ENCODE results near the gene ONECUT3.

The ONECUT3 gene

DNA sequence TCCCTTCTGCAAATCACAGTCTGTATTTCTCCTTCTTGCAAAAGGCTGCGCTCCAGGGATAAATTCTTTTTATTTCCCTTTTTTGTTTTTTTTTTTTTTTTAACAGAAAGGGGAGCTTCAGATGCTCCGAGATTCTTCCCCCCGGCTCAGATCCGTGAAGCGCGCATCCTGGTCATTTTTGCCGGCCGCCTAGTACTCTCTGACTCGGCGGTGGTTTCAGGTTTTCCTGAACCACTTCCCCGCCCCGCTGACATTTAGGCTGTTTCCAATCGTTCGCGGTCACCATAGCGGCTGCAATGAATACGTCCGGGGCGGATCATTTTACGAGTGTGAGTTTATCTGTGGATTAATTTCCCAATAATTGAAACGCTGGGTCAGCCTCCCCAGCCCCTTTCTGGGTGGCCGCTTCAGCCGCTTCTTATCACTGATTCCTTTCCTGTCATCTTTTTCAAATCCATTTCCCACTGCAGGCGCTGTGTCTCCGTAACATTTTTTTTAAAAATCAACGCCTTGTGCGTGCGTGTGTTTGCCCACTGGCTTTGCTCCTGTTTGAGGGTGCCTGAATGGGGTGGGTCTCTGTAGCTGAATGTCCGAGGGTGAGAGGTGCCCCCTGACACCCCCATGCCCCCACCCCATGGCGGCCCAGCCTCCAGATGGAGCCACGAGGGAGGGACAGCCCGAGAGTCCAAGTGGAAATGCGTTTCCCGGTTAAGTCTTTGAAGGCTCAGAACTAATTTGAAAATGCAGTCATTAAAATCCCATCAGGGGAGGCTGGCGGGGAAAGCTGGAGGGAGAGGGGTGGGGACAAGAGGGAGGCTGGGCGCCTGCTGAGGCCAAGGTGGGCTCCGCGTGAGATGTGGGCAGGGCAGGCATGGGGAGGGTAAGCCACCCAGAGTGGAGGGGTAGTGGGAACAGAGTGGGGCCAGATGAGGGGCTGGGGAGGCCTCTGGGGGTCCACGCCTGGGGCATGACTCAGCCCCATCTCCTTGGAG is 10.6 kb downstream of the ONECUT3 start:
- Histone ChIP-seq H4K20me1 (ENCODE audit: insufficient read depth, low read length, poor library complexity, severe bottlenecking) (no peaks in the 10 kb centered on the region), H3K9me3 (ENCODE audit: insufficient read depth, low read depth, low read length) (no peaks in the 10 kb centered on the region), H3K9ac (ENCODE audit: low read depth, low read length, poor library complexity, severe bottlenecking) (no peak overlapping the region), H3K4me1 (ENCODE audit: insufficient read depth, low read length, poor library complexity, severe bottlenecking) (peaks cover 17% of the 10 kb centered on the region), H3K4me2 (ENCODE audit: low read depth, low read length, poor library complexity, severe bottlenecking) (no peak overlapping the region), H3K79me2 (ENCODE audit: insufficient read depth, low read length) (no peaks in the 10 kb centered on the region), H3K4me3 (ENCODE audit: low read length, poor library complexity, severe bottlenecking) (no peak overlapping the region), H3K27me3 (ENCODE audit: insufficient read depth, low read length, poor library complexity, severe bottlenecking) (no peaks in the 10 kb centered on the region), H3K9me2 (replicated peaks; ENCODE audit: low read depth, low read length) (no peaks in the 10 kb centered on the region), H3K36me3 (ENCODE audit: insufficient read depth, low read length) (no peaks in the 10 kb centered on the region), H3F3A (ENCODE audit: low read depth) (no peaks in the 10 kb centered on the region), H2AFZ (ENCODE audit: low read length) (no peak overlapping the region)
- TF ChIP-seq, protein P1, sequence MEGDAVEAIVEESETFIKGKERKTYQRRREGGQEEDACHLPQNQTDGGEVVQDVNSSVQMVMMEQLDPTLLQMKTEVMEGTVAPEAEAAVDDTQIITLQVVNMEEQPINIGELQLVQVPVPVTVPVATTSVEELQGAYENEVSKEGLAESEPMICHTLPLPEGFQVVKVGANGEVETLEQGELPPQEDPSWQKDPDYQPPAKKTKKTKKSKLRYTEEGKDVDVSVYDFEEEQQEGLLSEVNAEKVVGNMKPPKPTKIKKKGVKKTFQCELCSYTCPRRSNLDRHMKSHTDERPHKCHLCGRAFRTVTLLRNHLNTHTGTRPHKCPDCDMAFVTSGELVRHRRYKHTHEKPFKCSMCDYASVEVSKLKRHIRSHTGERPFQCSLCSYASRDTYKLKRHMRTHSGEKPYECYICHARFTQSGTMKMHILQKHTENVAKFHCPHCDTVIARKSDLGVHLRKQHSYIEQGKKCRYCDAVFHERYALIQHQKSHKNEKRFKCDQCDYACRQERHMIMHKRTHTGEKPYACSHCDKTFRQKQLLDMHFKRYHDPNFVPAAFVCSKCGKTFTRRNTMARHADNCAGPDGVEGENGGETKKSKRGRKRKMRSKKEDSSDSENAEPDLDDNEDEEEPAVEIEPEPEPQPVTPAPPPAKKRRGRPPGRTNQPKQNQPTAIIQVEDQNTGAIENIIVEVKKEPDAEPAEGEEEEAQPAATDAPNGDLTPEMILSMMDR (conservative IDR thresholded peaks at IDR 0.05; ENCODE audit: low read length), result no peak
- TF ChIP-seq EZH2phosphoT487 (IDR thresholded peaks at IDR 0.05; ENCODE audit: borderline replicate concordance), result no peak

DNA sequence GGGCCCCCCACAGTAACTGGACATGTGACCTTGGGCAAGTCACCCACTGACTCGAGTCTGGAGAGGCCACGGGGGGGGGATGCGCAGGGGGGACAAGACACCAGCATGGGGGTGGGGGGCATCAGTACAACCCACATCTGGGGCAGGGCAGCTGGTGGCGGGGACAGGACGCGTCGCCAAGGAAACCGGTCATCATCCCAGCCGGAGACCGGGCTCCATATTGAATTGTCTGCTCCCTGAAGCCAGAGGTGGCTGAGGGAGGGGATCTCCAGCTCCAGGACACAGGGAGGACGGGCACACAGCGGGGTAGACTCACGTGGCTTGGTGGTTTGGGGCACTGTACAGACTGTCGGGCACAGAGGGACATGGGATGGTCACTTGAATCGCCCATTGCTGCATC is 11.4 kb downstream of the ONECUT3 start:
- Histone ChIP-seq H3K9ac (ENCODE audit: low read depth, low read length, poor library complexity, severe bottlenecking) (no peak overlapping the region), H2AFZ (ENCODE audit: low read length) (no peak overlapping the region), H4K20me1 (ENCODE audit: insufficient read depth, low read length, poor library complexity, severe bottlenecking) (no peaks in the 10 kb centered on the region), H3K4me1 (ENCODE audit: insufficient read depth, low read length, poor library complexity, severe bottlenecking) (peaks cover 17% of the 10 kb centered on the region), H3K4me3 (ENCODE audit: low read length, poor library complexity, severe bottlenecking) (no peak overlapping the region), H3K9me3 (ENCODE audit: insufficient read depth, low read depth, low read length) (no peaks in the 10 kb centered on the region), H3K4me2 (ENCODE audit: low read depth, low read length, poor library complexity, severe bottlenecking) (no peak overlapping the region), H3K36me3 (ENCODE audit: insufficient read depth, low read length) (no peaks in the 10 kb centered on the region), H3K27me3 (ENCODE audit: insufficient read depth, low read length, poor library complexity, severe bottlenecking) (no peaks in the 10 kb centered on the region), H3F3A (ENCODE audit: low read depth) (no peaks in the 10 kb centered on the region), H3K79me2 (ENCODE audit: insufficient read depth, low read length) (no peaks in the 10 kb centered on the region), H3K9me2 (replicated peaks; ENCODE audit: low read depth, low read length) (no peaks in the 10 kb centered on the region)
- no peak for TF ChIP-seq EZH2phosphoT487 (IDR thresholded peaks at IDR 0.05; ENCODE audit: borderline replicate concordance)
- TF ChIP-seq, protein P1 (conservative IDR thresholded peaks at IDR 0.05; ENCODE audit: low read length), result no peak

DNA sequence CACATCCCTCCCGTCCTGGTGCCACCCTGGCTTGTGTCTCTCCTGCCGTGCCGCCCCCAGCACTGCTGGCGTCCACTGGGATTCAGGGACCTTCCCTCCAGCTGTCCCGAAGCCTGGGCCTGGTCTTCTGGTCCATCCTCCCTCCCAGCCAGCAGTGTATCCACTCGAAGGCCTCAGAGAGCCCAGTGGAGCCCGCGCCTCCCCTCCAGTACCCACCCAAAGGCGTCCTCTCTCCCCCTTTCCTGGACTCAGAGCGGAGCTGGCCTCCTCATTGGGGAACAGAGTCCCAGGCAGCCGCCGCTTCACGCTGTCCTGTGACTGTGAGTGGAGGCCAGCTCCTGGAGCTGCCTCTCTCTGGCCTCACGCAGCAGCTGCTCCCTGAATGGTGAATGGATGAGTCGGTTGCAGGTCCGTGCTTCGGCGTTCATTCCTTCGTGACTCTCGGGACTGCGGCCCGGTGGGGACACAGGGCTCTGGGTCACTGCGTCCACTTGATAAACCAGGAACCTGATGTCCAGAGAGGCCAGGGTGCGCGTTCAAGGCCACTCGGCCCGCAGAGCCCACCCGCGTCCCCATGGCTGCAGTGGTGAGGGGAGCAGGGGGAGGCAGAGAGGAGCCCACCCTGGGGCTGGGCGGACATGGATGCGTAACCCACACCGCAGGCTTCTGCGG is 12.1 kb downstream of the ONECUT3 start:
- H2AFZ ChIP-seq (ENCODE audit: low read length), result no peak overlapping the region
- peaks cover under 1% of the 10 kb centered on the region; the same call in 1 of the 2 replicates for H3K9me3 ChIP-seq (ENCODE audit: insufficient read depth, low read depth, low read length)
- H3K4me2 ChIP-seq (ENCODE audit: low read depth, low read length, poor library complexity, severe bottlenecking), result no peak overlapping the region
- no peaks in the 10 kb centered on the region for H3K9me2 ChIP-seq (replicated peaks; ENCODE audit: low read depth, low read length)
- H3K27me3 ChIP-seq (ENCODE audit: insufficient read depth, low read length, poor library complexity, severe bottlenecking), result no peaks in the 10 kb centered on the region
- no peaks in the 10 kb centered on the region for H3K79me2 ChIP-seq (ENCODE audit: insufficient read depth, low read length)
- no peaks in the 10 kb centered on the region for H3K36me3 ChIP-seq (ENCODE audit: insufficient read depth, low read length)
- H4K20me1 ChIP-seq (ENCODE audit: insufficient read depth, low read length, poor library complexity, severe bottlenecking), result no peaks in the 10 kb centered on the region
- H3K9ac ChIP-seq (ENCODE audit: low read depth, low read length, poor library complexity, severe bottlenecking), result no peak overlapping the region
- peaks cover 17% of the 10 kb centered on the region for H3K4me1 ChIP-seq (ENCODE audit: insufficient read depth, low read length, poor library complexity, severe bottlenecking)
- no peak overlapping the region for H3K4me3 ChIP-seq (ENCODE audit: low read length, poor library complexity, severe bottlenecking)
- H3F3A ChIP-seq (ENCODE audit: low read depth), result no peaks in the 10 kb centered on the region
- TF ChIP-seq EZH2phosphoT487 (IDR thresholded peaks at IDR 0.05; ENCODE audit: borderline replicate concordance), result no peak
- TF ChIP-seq, protein P1 (conservative IDR thresholded peaks at IDR 0.05; ENCODE audit: low read length), result no peak

Data from Loucy (cell line).